IPS-20b (cell line): Measurements from ENCODE around the gene ZNF438.

Source experiments
- H3K27ac ChIP-seq: one replicate; pipeline ENCODE4 v1.5.1; 2013; ENCODE audit warnings: low read length
- H3K27me3 ChIP-seq: 2 replicates; pipeline ENCODE4 v1.6.1; 2013; ENCODE audit warnings: mild to moderate bottlenecking, low read length, inconsistent platforms; ENCODE audit not compliant: insufficient read depth
- H3K36me3 ChIP-seq: 2 replicates; pipeline ENCODE4 v1.6.1; 2013; ENCODE audit warnings: low read depth, mild to moderate bottlenecking, inconsistent platforms, low read length, moderate library complexity; ENCODE audit not compliant: insufficient read depth
- H3K4me1 ChIP-seq: 2 replicates; pipeline ENCODE4 v1.6.1; 2013; ENCODE audit warnings: mild to moderate bottlenecking, control low read depth, inconsistent platforms, low read length, moderate library complexity; ENCODE audit not compliant: insufficient read depth
- H3K4me3 ChIP-seq: 2 replicates; pipeline ENCODE4 v1.5.1; 2013; ENCODE audit warnings: mild to moderate bottlenecking, low read length, inconsistent platforms
- H3K9ac ChIP-seq: 2 replicates; pipeline ENCODE4 v1.6.1; 2013; ENCODE audit warnings: low read depth, mild to moderate bottlenecking, inconsistent platforms, low read length, moderate library complexity
- H3K9me3 ChIP-seq: 2 replicates; pipeline ENCODE4 v1.6.1; 2013; ENCODE audit warnings: mild to moderate bottlenecking, low read depth, low read length, inconsistent platforms; ENCODE audit not compliant: insufficient read depth

ZNF438 gene, protein sequence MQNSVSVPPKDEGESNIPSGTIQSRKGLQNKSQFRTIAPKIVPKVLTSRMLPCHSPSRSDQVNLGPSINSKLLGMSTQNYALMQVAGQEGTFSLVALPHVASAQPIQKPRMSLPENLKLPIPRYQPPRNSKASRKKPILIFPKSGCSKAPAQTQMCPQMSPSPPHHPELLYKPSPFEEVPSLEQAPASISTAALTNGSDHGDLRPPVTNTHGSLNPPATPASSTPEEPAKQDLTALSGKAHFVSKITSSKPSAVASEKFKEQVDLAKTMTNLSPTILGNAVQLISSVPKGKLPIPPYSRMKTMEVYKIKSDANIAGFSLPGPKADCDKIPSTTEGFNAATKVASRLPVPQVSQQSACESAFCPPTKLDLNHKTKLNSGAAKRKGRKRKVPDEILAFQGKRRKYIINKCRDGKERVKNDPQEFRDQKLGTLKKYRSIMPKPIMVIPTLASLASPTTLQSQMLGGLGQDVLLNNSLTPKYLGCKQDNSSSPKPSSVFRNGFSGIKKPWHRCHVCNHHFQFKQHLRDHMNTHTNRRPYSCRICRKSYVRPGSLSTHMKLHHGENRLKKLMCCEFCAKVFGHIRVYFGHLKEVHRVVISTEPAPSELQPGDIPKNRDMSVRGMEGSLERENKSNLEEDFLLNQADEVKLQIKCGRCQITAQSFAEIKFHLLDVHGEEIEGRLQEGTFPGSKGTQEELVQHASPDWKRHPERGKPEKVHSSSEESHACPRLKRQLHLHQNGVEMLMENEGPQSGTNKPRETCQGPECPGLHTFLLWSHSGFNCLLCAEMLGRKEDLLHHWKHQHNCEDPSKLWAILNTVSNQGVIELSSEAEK

DNA sequence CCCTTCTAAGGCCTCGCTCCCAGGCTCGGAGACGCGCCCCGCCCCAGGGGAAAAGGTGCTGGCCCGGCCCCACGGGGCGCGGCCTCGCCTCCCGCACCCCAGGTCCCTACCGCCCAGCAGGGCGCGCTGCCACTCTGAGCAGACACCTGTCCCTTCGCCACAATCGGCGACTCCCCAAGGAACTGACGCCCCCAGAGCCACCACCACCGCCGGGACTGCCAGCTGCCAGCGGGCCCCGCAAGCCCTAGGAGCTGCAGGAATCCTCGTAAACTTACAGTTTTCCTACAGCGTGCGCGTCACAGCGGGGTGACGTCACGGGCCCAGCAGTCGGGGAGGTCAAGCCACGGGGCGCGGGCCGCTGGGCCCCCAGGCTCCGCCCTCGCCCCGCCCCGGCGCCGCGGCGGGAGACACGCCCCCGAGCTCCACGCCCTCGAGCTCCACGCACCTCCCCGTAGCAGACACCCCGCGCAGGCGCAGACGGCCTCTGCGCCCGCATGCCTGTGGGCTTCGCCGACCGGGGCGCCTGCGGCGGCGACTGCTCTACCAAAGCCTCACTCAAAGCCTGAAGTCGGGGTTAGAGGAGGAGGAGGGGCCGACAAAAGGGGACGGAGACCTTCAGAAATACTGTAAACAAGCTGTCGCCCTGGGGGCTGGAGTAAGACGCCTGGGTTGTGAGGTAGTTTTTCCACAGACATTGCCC is at the start of gene ZNF438:
Gene ZNF438 (minus strand): TSS at position 308 of the 700 bp plus-strand sequence. CDS start 154,831 bp downstream, outside the sequence.
- Histone ChIP-seq H3K27me3 (peaks cover 28% of the 10 kb centered on the region), H3K36me3 (no peaks in the 10 kb centered on the region), H3K4me3 (peak within 1 kb of the TSS; percentile 91), H3K4me1 (peaks cover 32% of the 10 kb centered on the region; the same call in 1 of the 2 replicates), H3K27ac (peak within 1 kb of the TSS; percentile 11), H3K9ac (peak within 1 kb of the TSS; percentile 87; the same call in 1 of the 2 replicates), H3K9me3 (no peaks in the 10 kb centered on the region)

DNA sequence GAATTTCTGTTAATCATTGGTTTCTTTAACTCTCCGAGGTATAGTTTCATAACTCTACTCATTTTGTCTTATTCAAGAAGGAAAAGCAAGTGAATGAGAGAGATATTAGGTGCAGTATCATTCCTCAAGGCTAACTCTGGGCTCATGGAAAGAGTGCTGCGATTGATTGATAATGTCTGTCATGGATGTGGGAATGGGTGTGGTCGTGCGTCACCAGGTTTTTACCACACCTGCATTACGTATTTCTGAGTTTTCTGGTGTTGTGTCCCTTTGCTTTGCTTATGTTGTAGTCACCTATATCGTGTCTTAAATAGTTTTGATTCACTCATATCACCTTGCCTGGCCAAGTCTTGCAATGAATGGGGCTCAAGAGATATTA is 44.9 kb upstream of the ZNF438 start:
- peaks cover 23% of the 10 kb centered on the region for H3K4me1 ChIP-seq
- H3K4me3 ChIP-seq, result no peak overlapping the region
- no peaks in the 10 kb centered on the region for H3K36me3 ChIP-seq
- H3K27me3 ChIP-seq, result no peaks in the 10 kb centered on the region
- H3K9ac ChIP-seq, result no peak overlapping the region
- no peaks in the 10 kb centered on the region for H3K9me3 ChIP-seq
- H3K27ac ChIP-seq, result no peak overlapping the region

DNA sequence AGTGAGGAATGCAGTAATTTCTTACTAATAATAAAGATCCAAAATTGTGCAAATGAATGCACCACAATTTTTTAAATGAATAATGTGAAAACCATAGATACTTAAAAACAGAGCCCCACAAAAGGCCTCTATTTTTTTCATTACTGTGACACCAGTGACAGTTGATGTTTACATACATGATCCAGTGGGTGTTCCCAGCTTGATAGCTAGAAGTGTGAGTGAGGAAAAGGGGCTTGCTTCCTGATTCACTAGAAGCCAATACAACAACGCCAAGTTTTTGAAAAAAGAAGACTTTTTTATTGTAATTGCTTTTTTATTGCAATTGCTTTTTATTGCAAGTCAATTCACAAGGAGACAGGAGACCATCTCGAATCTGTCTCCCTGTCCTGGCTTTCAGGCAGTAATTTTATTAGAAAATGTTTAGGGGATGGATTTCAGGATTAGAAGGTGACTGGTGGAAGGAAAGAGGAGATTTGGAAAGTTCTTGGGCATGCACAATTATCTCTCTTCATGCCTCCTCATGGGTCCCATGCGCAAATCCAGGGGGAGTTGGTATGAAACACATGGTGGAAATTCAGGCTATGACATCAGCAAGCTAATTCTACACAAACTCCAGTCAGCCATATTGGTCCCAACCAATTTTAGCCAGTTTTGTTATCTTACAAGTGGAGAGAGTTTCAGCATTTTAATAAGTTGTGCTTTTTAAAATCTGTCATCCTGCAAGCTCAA is 44.4 kb upstream of the ZNF438 start:
- Histone ChIP-seq H3K9ac (no peak overlapping the region), H3K4me1 (peaks cover 23% of the 10 kb centered on the region), H3K4me3 (no peak overlapping the region), H3K27me3 (no peaks in the 10 kb centered on the region), H3K27ac (no peak overlapping the region), H3K36me3 (no peaks in the 10 kb centered on the region), H3K9me3 (no peaks in the 10 kb centered on the region)

DNA sequence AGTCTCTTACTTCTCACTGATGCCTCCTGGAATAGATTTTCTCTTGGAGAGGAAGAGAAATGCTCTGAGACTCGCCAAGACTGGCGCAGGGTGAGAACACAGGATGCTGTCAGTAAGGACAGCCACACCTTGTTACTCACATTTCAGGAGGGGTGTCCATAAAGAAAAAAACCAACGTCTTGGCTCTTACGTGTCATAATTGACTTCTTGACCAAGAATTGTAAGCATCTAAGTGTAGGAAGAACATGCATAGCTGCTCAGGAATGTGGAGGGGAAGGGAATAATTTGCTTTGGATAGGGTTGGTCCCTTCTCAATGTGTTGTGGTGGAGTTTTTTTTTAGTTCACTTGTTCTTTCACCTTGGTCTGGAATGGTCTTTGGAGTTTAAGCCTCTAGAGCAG is 43.8 kb upstream of the ZNF438 start:
- Histone ChIP-seq H3K9ac (no peak overlapping the region), H3K4me1 (peaks cover 23% of the 10 kb centered on the region), H3K27me3 (no peaks in the 10 kb centered on the region), H3K4me3 (no peak overlapping the region), H3K36me3 (no peaks in the 10 kb centered on the region), H3K27ac (no peak overlapping the region), H3K9me3 (no peaks in the 10 kb centered on the region)

DNA sequence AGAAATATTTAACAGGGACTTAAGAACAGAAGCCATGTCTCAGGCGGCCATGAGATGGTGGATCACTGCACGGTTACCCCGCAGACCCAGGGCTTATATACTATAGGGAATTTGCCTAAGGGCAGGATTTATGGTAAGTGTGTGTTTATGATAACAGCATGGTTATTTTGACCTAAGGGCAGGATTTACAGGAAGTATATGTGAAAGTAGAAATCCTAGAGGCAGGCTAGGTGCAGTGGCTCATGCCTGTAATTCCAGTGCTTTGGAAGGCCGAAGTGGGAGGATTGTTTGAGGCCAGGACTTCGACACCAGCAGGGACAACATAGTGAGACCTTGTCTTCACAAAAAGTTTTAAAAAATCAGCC is 43.0 kb upstream of the ZNF438 start:
- no peak overlapping the region for H3K9ac ChIP-seq
- H3K9me3 ChIP-seq, result no peaks in the 10 kb centered on the region
- H3K4me3 ChIP-seq, result no peak overlapping the region
- no peaks in the 10 kb centered on the region for H3K36me3 ChIP-seq
- H3K27me3 ChIP-seq, result no peaks in the 10 kb centered on the region
- peaks cover 23% of the 10 kb centered on the region for H3K4me1 ChIP-seq
- H3K27ac ChIP-seq, result no peak overlapping the region

DNA sequence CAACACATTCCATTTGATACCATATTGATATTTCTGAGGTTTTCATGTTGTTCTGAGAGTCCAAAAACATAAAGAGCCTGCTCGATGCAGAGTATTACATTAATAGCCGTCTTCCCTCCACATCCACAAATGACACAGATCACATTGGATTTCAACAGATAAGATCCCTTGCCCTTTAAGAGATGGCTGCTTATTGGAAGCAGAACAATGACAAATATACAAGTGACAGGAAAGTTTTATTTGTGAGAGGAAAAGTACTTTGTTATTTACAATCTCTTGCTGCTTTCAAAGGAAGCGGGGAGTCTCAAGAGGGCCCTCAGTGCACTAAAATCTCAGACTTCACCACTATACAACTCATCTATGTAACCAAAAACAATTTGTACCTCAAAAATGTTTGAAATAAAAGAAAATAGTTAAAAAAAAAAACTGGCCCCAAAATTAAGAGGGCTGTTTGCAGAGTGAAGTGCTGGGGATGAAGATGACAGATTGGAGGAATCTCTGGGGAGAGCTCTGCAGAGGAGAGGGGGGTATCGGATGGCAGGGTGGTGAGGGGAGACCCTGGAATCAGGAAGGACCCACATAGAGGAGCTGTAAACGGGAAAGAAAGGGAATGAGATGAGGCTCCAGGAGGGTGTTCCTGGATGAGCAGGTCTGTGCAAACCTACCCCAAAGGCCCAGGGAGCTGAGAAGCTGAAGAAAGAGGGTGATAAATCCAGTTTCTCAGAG is 42.5 kb upstream of the ZNF438 start:
- Histone ChIP-seq H3K9me3 (no peaks in the 10 kb centered on the region), H3K27ac (peak overlapping the region; percentile 1), H3K4me3 (no peak overlapping the region), H3K9ac (no peak overlapping the region), H3K36me3 (no peaks in the 10 kb centered on the region), H3K4me1 (peaks cover 23% of the 10 kb centered on the region), H3K27me3 (no peaks in the 10 kb centered on the region)

DNA sequence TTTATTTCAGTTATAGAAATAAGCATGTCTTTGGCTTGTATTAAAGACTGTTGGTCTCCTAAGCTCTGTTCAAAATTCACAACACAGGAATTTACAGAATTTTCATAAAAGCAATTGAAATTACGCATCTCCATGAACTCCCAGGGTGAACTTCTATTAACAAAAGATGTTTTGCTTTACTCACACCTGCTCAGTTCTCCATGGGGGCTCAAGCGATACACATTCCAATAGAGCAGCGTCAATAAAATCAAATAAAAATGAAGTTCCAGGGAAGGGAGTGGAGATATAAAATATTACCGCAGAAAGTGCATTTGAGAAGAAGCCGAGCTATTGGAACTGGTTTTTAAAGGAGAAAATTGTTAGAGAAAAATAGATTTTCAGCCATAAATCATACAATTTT is 41.5 kb upstream of the ZNF438 start:
- H3K9me3 ChIP-seq, result no peaks in the 10 kb centered on the region
- no peaks in the 10 kb centered on the region for H3K36me3 ChIP-seq
- H3K4me1 ChIP-seq, result peaks cover 23% of the 10 kb centered on the region
- H3K9ac ChIP-seq, result no peak overlapping the region
- H3K4me3 ChIP-seq, result peak overlapping the region; percentile 12; the same call in 1 of the 2 replicates
- H3K27me3 ChIP-seq, result no peaks in the 10 kb centered on the region
- no peak overlapping the region for H3K27ac ChIP-seq

DNA sequence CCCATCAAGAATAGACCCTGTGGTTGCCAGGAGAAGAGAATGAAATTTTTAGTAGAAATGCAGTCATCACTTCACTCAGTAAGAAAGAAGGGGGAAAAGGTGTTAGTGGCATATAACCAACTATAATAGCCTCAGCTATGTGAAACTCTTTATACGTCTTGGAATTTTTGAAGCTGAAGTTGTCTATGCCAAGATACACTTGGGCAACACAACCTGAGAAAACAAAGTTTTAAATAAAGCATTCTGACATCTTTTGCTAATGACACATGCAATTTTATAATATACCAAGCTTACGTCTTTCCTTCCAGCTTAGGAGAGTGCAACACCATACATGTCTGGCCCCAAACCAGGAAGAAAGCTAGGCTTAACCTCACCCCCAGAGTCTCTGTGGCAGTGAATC is 40.8 kb upstream of the ZNF438 start:
- Histone ChIP-seq H3K4me3 (no peak overlapping the region), H3K27ac (no peak overlapping the region), H3K27me3 (no peaks in the 10 kb centered on the region), H3K9me3 (no peaks in the 10 kb centered on the region), H3K4me1 (peaks cover 23% of the 10 kb centered on the region), H3K36me3 (no peaks in the 10 kb centered on the region), H3K9ac (no peak overlapping the region)

DNA sequence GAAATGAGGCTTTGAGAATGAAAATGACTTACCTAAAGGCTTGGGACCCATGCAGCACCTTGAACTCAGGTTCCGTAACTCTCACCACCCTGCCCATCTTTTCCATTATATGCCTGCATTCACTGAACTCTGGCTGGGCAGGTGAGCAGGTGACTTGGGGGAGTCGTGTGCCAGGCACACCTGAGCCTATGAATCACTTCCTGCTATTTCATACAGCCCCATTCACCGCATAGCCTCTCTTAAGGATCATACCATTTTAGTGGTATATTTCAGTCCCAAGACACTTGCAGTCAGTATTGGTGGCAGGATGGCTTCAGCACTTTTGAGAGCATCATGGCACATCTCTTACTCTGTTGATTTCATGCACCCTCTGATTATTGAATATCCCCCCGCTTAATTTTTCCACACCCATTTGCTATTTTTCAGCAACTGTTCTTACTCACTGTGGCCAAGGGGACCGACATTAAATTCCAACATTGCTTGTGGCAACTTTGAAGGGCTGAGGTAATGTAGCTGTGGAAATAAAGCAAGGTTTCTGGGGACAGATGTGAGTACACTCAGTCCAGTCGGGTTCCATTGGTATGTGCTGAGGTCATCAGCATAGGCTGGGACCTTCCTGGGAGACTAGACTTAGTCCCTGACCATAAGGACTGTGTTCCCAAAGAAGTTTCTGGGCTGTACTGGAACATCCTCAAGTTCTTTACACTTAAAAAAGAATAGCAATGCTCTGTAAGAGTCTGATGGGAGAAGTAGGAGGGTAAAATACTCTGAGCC is 39.8 kb upstream of the ZNF438 start:
- Histone ChIP-seq H3K9ac (no peak overlapping the region), H3K27ac (no peak overlapping the region), H3K4me1 (peaks cover 23% of the 10 kb centered on the region), H3K27me3 (no peaks in the 10 kb centered on the region), H3K36me3 (no peaks in the 10 kb centered on the region), H3K9me3 (no peaks in the 10 kb centered on the region), H3K4me3 (no peak overlapping the region)

DNA sequence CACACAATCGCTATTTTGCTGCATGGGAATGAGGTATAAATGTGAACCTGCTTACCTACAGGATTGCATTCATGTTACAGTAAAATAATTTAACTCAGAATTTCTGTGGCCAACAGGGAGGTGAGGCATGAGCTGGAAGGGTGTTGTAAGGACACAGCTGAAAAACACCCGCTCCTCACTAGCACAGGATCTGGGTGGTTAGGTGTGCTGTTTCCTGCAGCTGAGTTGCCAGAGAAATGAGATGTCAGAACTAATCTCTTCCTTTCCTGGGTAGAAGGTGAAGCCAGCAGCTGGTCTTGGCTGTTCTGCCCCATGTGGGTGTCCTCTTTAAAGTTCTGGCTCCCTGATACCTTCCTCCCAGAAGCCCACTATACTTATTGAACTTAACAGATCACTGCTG is 39.0 kb upstream of the ZNF438 start:
- Histone ChIP-seq H3K9me3 (no peaks in the 10 kb centered on the region), H3K4me1 (peaks cover 23% of the 10 kb centered on the region), H3K9ac (no peak overlapping the region)

More for the DNA sequence above, 39.0 kb upstream of the ZNF438 start:
- H3K4me3 ChIP-seq, result no peak overlapping the region
- no peaks in the 10 kb centered on the region for H3K36me3 ChIP-seq
- no peak overlapping the region for H3K27ac ChIP-seq
- H3K27me3 ChIP-seq, result no peaks in the 10 kb centered on the region
